ENCODE measurements around the gene ST6GALNAC3.

Gene ST6GALNAC3

DNA sequence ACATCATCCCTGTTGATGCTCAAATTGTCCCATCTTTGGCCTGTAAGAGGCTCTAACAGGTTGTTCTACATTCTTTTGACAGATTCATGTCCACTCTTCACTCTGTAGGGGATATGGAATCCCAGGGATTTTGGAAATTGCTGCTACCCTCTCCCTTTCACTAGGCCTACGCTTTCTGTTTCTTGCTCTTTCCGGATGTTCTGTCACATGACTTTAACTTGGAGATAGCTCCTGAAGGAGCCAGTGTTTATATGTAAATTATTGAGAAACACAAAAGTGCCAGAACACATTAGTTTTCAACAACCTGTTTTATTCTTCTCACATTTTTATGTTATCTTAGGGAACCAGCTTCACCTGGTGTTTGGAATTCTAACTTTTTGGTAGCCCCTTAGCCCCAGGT is 505.7 kb downstream of the ST6GALNAC3 start:
- no peak for DNase-seq (ENCODE audit: low spot score)
- in situ Hi-C loops (cut with MboI; ENCODE audit: low sequenced_read_pairs, unreplicated experiment) = no loop called here
- TF ChIP-seq, protein P1, sequence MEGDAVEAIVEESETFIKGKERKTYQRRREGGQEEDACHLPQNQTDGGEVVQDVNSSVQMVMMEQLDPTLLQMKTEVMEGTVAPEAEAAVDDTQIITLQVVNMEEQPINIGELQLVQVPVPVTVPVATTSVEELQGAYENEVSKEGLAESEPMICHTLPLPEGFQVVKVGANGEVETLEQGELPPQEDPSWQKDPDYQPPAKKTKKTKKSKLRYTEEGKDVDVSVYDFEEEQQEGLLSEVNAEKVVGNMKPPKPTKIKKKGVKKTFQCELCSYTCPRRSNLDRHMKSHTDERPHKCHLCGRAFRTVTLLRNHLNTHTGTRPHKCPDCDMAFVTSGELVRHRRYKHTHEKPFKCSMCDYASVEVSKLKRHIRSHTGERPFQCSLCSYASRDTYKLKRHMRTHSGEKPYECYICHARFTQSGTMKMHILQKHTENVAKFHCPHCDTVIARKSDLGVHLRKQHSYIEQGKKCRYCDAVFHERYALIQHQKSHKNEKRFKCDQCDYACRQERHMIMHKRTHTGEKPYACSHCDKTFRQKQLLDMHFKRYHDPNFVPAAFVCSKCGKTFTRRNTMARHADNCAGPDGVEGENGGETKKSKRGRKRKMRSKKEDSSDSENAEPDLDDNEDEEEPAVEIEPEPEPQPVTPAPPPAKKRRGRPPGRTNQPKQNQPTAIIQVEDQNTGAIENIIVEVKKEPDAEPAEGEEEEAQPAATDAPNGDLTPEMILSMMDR (IDR thresholded peaks at IDR 0.05; ENCODE audit: borderline replicate concordance, control extremely low read depth, extremely low read depth, insufficient read depth, missing control alignments) = no peak

DNA sequence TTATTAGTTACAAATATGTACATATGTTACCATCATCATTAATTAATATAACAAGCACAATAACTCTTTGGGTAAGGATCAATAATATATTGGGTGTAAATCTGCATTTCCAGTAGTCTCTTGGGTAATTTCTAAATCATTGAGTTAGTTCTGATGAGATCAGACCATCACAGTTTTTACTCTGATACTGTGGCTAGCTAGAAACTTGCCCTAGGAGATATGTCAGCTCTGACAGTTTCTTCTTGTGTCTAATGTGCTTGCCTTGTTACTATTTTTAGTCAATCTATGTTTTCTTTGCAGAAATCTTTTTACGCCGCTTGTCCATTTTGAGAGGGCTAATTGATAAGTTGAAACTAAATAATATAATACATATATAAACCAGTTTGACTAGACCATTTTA is 507.2 kb downstream of the ST6GALNAC3 start:
- in situ Hi-C loops (cut with MboI; ENCODE audit: low sequenced_read_pairs, unreplicated experiment) = no loop called here
- TF ChIP-seq, protein P1 (IDR thresholded peaks at IDR 0.05; ENCODE audit: borderline replicate concordance, control extremely low read depth, extremely low read depth, insufficient read depth, missing control alignments) = no peak
- no peak for DNase-seq (ENCODE audit: low spot score)

DNA sequence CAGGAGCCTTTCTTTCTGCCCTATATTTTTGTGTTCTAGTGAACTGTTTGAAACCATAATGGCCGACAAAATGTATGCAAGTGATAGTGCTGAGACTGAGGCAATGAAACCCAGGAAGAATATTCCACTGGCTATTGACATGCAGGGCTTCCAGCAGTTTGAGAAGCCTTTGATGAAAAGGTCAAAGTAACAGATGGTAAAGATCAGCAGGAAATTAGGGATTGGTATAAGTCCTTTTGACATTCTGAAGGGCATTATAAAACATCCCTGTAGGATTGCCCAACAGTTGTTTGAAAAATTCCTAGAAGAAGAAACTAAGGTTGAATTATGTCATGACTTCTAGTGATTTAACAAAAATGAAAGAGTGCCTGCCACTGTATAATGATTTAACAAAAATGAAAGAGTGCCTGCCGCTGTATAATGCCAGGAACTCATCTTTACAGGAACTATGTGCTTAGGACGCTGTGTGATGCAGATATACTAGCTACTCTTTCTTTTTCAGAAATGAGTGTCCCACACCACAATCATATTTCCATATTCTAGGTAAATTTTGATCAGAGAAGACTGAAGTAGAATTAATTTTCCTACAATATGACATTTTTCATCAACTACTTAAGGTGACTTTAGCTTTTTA is 508.8 kb downstream of the ST6GALNAC3 start:
- in situ Hi-C loops (cut with MboI; ENCODE audit: low sequenced_read_pairs, unreplicated experiment) = no loop called here
- no peak for DNase-seq (ENCODE audit: low spot score)
- TF ChIP-seq, protein P1 (IDR thresholded peaks at IDR 0.05; ENCODE audit: borderline replicate concordance, control extremely low read depth, extremely low read depth, insufficient read depth, missing control alignments) = no peak

DNA sequence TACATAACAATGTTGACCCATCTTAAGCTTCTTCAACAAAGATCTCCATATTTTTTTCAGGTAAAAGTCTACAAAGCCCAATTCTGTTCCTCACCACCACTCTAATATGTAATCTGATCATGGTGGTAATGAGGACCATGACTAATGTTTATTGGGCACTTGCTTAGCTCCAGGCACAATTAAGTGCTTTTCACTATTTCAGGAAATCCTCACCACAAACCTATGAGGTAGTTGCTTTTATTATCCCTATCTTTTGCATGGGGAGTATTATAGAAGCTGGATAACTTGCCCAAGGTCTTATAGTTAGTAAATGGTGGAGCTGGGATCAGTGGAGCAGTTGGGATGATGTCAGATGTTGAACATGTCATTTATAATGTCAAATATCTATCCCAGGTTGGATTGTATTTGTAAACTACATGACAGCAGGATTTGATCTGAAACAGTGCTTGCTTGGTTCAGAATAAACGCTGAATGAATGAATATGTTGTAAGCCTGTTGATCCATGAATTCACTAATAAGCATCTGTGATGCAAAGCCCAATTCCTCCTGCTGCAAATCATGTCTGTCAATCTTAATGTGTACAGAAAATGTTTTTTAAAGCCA is 509.4 kb downstream of the ST6GALNAC3 start:
- TF ChIP-seq, protein P1 (IDR thresholded peaks at IDR 0.05; ENCODE audit: borderline replicate concordance, control extremely low read depth, extremely low read depth, insufficient read depth, missing control alignments) = no peak
- in situ Hi-C loops (cut with MboI; ENCODE audit: low sequenced_read_pairs, unreplicated experiment) = no loop called here
- DNase-seq (ENCODE audit: low spot score) = no peak

DNA sequence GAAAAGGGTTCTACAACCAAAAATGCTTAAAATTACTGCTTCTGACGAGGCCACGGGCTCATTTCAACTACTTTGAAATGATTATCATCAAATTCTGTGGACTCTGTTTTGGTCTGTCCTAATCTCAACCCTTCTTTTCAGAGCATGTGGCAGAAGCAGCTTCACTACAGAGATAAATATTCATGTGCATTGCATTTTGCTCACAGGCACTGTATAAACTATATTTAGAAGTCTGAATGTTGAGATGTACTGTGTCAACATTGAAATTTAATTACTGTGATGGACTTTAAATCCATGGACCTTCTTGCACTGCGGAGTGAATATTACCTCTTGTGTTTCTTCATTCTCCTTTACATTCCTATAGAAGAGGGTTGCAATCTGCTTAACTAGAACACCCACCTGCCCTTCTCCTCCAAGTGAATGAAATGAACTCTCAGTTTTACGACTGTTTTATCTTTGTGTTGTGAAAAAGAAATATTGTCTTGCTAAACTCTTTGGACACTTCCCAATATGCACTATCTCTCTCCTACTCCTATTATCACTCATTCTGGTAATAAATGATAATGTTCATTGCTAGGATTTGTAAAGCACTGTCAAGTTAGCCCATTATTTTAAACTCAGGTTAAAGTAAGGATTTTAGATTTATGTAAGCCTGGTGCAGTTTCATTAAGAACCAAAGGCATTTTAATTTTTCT is 511.6 kb downstream of the ST6GALNAC3 start:
- no peak for DNase-seq (ENCODE audit: low spot score)
- in situ Hi-C loops (cut with MboI; ENCODE audit: low sequenced_read_pairs, unreplicated experiment) = no loop called here
- TF ChIP-seq, protein P1 (IDR thresholded peaks at IDR 0.05; ENCODE audit: borderline replicate concordance, control extremely low read depth, extremely low read depth, insufficient read depth, missing control alignments) = no peak

DNA sequence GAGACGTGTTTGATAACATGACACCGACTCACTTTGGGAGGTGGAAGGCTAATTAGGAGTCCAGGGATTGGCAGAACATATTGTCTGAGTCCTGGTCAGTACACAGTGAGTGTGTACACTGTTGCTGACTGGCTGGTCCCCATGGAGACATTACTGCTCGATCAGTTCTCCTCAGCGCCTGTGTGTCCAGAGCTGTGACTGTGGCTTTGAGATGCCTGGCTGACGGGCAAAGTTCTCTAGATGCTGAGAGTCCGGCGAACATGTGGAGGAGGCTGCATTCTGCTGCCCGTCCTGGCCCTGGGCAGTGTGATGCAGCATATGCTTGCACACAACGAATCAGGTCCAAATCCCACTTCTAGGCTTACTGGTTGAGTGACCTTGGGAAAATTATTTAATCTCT is 512.7 kb downstream of the ST6GALNAC3 start:
- TF ChIP-seq, protein P1 (IDR thresholded peaks at IDR 0.05; ENCODE audit: borderline replicate concordance, control extremely low read depth, extremely low read depth, insufficient read depth, missing control alignments) = no peak
- no peak for DNase-seq (ENCODE audit: low spot score)
- in situ Hi-C loops (cut with MboI; ENCODE audit: low sequenced_read_pairs, unreplicated experiment) = no loop called here
